Spleen (tissue), 11 donors: ENCODE measurements around the gene KCNQ1. TPM values are rescaled to one million over a fixed set of nuclear protein-coding genes. Genes with fewer than 3 reads are reported as not detected.
A peak's percentile ranks its signal among the peaks of the same experiment; 100 is the strongest.

Experiments used
- DNase-seq: peaks from one replicate; pipeline ENCODE4 v3.0.0-alpha.2; 2020
- H3K27ac ChIP-seq, 8 donors: fragments of 200-600 bp; sonication (generic) in 7 of 8; 1 replicate in 4 of 8; 2 replicates in 4 of 8; pipeline versions ENCODE4 v1.5.0 to v1.8.0; 2016 to 2021; ENCODE audit warnings: inconsistent platforms in 4 of 8, mild to moderate bottlenecking in 4 of 8, moderate library complexity in 1 of 8
- H3K27me3 ChIP-seq, 7 donors: fragments of 200-600 bp; sonication (generic) in 6 of 7; replicated peaks in 1 of 7; 1 replicate in 4 of 7; 2 replicates in 3 of 7; pipeline versions ENCODE4 v1.5.0 to v1.8.0; 2016 to 2021; ENCODE audit warnings: inconsistent platforms in 3 of 7, mild to moderate bottlenecking in 1 of 7
- H3K36me3 ChIP-seq, 6 donors: fragments of 200-600 bp; sonication (generic) in 5 of 6; 1 replicate in 4 of 6; 2 replicates in 2 of 6; pipeline versions ENCODE4 v1.5.0 to v1.8.0; 2016 to 2021; ENCODE audit warnings: inconsistent platforms in 2 of 6
- H3K4me1 ChIP-seq, 6 donors: fragments of 200-600 bp; sonication (generic) in 5 of 6; 1 replicate in 3 of 6; 2 replicates in 3 of 6; pipeline versions ENCODE4 v1.5.0 to v1.8.0; 2016 to 2021; ENCODE audit warnings: inconsistent platforms in 3 of 6
- H3K4me3 ChIP-seq, 8 donors: fragments of 200-600 bp; sonication (generic) in 7 of 8; 1 replicate in 4 of 8; 2 replicates in 4 of 8; pipeline versions ENCODE4 v1.5.0 to v1.8.0; 2016 to 2021; ENCODE audit warnings: inconsistent platforms in 4 of 8, mild to moderate bottlenecking in 4 of 8, moderate library complexity in 2 of 8
- H3K9me3 ChIP-seq, 8 donors: fragments of 200-600 bp; sonication (generic) in 7 of 8; 1 replicate in 4 of 8; 2 replicates in 4 of 8; pipeline versions ENCODE4 v1.5.0 to v1.8.0; 2016 to 2021; ENCODE audit warnings: inconsistent platforms in 4 of 8
- POLR2A ChIP-seq, 3 donors: fragments of 450-650 bp; IDR thresholded peaks; one replicate each; pipeline ENCODE4 v1.5.1; 2017; ENCODE audit warnings: antibody characterized with exemption in 3 of 3, mild to moderate bottlenecking in 1 of 3
- POLR2AphosphoS5 ChIP-seq, 3 donors: sonication (generic); formaldehyde crosslinking; IDR thresholded peaks; one replicate each; pipeline ENCODE4 v1.5.1; 2017; ENCODE audit warnings: antibody characterized with exemption in 3 of 3
- WGBS, 5 donors: extraction: QIAGEN DNeasy Blood & Tissue Kit in 3 of 5; methylation state at CpG; one replicate each; pipeline versions ENCODE4 v1.1.5 to v1.1.7; 2013 to 2018; 5-methylcytosine and 5-hydroxymethylcytosine counted together
- intact Hi-C: fragments of 100-400 bp; cut with DNase I; formaldehyde crosslinking; loops from one replicate; pipeline ENCODE4 v1.15.0; 2023; ENCODE audit warnings: low total_unique reads
- polyA plus RNA-seq, 3 donors: library from polyadenylated mRNA; stranded (reverse); fragments of 200-250 nt; gene quantifications; one replicate each; pipeline ENCODE4 v1.2.1, GENCODE V29; 2013
- total RNA-seq, 7 donors: library from RNA; depleted of rRNA in 3 of 7; stranded (reverse); fragments of >200 nt in 3 of 7; fragmentation: NEBNext Ultra II Directional in 4 of 7; extraction: Animal tissue kit (Norgen Biotek cat#: 25700) in 4 of 7; gene quantifications; one replicate each; pipeline versions ENCODE4 v1.1.0 to v1.2.1, GENCODE V29; 2016 to 2021
- TF ChIP-seq, protein P1 (sequence below), 11 experiments: fragments of 200-600 bp in 7 of 11; fragments of 450-650 bp in 4 of 11; sonication (generic) in 4 of 11; IDR thresholded peaks in 8 of 11; conservative IDR thresholded peaks in 3 of 11; 1 replicate in 7 of 11; 2 replicates in 4 of 11; pipeline versions ENCODE4 v1.4.0 to v1.8.0; 2016 to 2021; ENCODE audit warnings: antibody characterized with exemption in 11 of 11, inconsistent platforms in 4 of 11, mild to moderate bottlenecking in 1 of 11
- donor health status: healthy with polysubstance abuse.
- donor health status: DM: no; HTN: no; CAD: no; lungs with moderate emphysema.
- donor health status: DM: no; HTN: no; CAD: no.
- donor health status: Bipolar disorder and iron deficiency.
- donor health status: healthy.
- donor health status: DM: no; HTN: no; CAD: no.
- donor health status: DM: yes; HTN: yes; CAD: no.

KCNQ1 gene
- total and polyA plus RNA-seq, 10 donors, result 3.3 to 21.6 (median 13.5) TPM

GRCh38 chr11:2571598-2572281 lies 126.9 kb downstream of the KCNQ1 start:
- DNase-seq, result peak; percentile 43
- intact Hi-C loops, result no loop called here
- WGBS, 5 donors, result 84 to 97% (median 97%) methylated on average over 5 to 23 of the region's 23 CpGs
- Histone ChIP-seq H3K4me1 (peaks cover 0 to 7% (median 0%) of the 10 kb centered on the region in 6 donors), H3K27me3 (no peaks in the 10 kb centered on the region), H3K36me3 (peaks cover 0 to 45% (median 4%) of the 10 kb centered on the region in 6 donors), H3K9me3 (no peaks in the 10 kb centered on the region), H3K4me3 (no peak overlapping the region), H3K27ac (no peak overlapping the region)
- TF ChIP-seq POLR2A (IDR thresholded peaks at IDR 0.05), result no peak
- no peak for TF ChIP-seq POLR2AphosphoS5 (IDR thresholded peaks at IDR 0.05)
- TF ChIP-seq, protein P1, sequence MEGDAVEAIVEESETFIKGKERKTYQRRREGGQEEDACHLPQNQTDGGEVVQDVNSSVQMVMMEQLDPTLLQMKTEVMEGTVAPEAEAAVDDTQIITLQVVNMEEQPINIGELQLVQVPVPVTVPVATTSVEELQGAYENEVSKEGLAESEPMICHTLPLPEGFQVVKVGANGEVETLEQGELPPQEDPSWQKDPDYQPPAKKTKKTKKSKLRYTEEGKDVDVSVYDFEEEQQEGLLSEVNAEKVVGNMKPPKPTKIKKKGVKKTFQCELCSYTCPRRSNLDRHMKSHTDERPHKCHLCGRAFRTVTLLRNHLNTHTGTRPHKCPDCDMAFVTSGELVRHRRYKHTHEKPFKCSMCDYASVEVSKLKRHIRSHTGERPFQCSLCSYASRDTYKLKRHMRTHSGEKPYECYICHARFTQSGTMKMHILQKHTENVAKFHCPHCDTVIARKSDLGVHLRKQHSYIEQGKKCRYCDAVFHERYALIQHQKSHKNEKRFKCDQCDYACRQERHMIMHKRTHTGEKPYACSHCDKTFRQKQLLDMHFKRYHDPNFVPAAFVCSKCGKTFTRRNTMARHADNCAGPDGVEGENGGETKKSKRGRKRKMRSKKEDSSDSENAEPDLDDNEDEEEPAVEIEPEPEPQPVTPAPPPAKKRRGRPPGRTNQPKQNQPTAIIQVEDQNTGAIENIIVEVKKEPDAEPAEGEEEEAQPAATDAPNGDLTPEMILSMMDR (IDR thresholded peaks at IDR 0.05 in 8 of 11, conservative IDR thresholded peaks at IDR 0.05 in 3 of 11), result no peak

DNA sequence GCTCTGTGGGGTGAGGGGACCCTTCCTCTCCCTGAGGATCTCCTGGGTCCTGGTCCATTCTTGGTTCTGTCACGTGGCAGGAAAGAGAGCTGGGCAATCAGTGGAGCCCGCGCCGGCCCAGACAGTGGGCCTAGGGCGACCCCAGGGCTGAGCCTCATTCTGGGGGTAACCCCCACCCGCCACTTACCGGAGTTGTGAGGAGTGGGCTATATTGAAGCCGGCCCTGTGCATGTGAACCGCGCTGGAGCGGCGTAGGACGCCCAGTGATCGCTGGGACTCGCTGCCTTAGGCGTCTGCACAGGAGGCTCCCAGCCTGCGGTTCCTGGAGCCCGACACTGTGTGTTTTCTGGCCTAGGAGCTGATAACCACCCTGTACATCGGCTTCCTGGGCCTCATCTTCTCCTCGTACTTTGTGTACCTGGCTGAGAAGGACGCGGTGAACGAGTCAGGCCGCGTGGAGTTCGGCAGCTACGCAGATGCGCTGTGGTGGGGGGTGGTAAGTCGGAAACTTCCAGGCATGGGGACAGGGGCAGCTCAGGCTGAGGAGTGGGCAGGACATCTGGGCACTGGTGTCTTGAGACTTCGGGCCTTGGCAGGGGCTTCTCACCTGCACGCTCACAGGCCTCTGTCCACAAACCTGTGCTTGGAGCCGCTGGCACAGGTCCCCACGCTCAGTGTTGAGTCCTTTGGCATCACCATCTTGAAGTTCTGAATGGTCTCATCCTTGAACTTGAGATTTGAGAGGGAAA lies 127.9 kb downstream of the KCNQ1 start:
- TF ChIP-seq POLR2AphosphoS5 (IDR thresholded peaks at IDR 0.05) (no peak), POLR2A (IDR thresholded peaks at IDR 0.05) (no peak)
- Histone ChIP-seq H3K4me3 (no peak overlapping the region), H3K4me1 (peaks cover 0 to 7% (median 0%) of the 10 kb centered on the region in 6 donors), H3K9me3 (no peaks in the 10 kb centered on the region), H3K27me3 (no peaks in the 10 kb centered on the region), H3K36me3 (peaks cover 0 to 52% (median 4%) of the 10 kb centered on the region in 6 donors), H3K27ac (no peak overlapping the region)
- intact Hi-C loops, result no loop called here
- peak; percentile 65 for DNase-seq
- WGBS, 5 donors, result 92 to 98% (median 95%) methylated on average over 20 to 33 of the region's 33 CpGs

- no peak for TF ChIP-seq POLR2A (IDR thresholded peaks at IDR 0.05)
- TF ChIP-seq, protein P1 (IDR thresholded peaks at IDR 0.05 in 8 of 11, conservative IDR thresholded peaks at IDR 0.05 in 3 of 11), result no peak
- TF ChIP-seq POLR2AphosphoS5 (IDR thresholded peaks at IDR 0.05), result no peak
- Histone ChIP-seq H3K27me3 (no peaks in the 10 kb centered on the region), H3K9me3 (no peaks in the 10 kb centered on the region), H3K27ac (no peak overlapping the region), H3K4me3 (no peak overlapping the region), H3K36me3 (peaks cover 0 to 52% (median 4%) of the 10 kb centered on the region in 6 donors), H3K4me1 (peaks cover 0 to 7% (median 0%) of the 10 kb centered on the region in 6 donors)
- intact Hi-C loops, result no loop called here
- 93 to 97% (median 95%) methylated on average over 17 to 28 of the region's 28 CpGs for WGBS, 5 donors
- DNase-seq, result peak; percentile 56
Measured at GRCh38 chr11:2573240-2574042, 128.6 kb downstream of the KCNQ1 start.

GRCh38 chr11:2574043-2574552 lies 129.3 kb downstream of the KCNQ1 start:
- H3K27me3 ChIP-seq, result no peaks in the 10 kb centered on the region
- no peaks in the 10 kb centered on the region for H3K9me3 ChIP-seq
- TF ChIP-seq, protein P1 (IDR thresholded peaks at IDR 0.05 in 8 of 11, conservative IDR thresholded peaks at IDR 0.05 in 3 of 11), result no peak
- no peak for TF ChIP-seq POLR2A (IDR thresholded peaks at IDR 0.05)
- no peak for TF ChIP-seq POLR2AphosphoS5 (IDR thresholded peaks at IDR 0.05)
- DNase-seq, result peak; percentile 46
- H3K4me3 ChIP-seq, result no peak overlapping the region
- intact Hi-C loops, result no loop called here
- H3K36me3 ChIP-seq, result peaks cover 0 to 52% (median 4%) of the 10 kb centered on the region in 6 donors
- WGBS, 5 donors, result 81 to 95% (median 89%) methylated on average over 10 to 22 of the region's 22 CpGs
- H3K4me1 ChIP-seq, result peaks cover 0 to 7% (median 0%) of the 10 kb centered on the region in 6 donors
- H3K27ac ChIP-seq, result no peak overlapping the region
